ENCODE data around the gene PSMC2. TPM values are rescaled to one million over a fixed set of nuclear protein-coding genes. Genes with fewer than 3 reads are reported as not detected.

The PSMC2 gene
- total and polyA plus RNA-seq, 10 of the 15 experiments (the other 5 are each of a cell fraction or from before 2014, with no cell fraction given) = 117 to 347 (median 220) TPM

Small RNA genes lying within 50 kb of the gene (small RNA-seq; reads per million reads assigned to genes)
- not detected for gene RPS29P16

Other genes starting within 250 kb of the PSMC2 start
- gene NAPEPLD, start 198.5 kb upstream of the PSMC2 start, total RNA-seq (2014; rRNA removed) = 7.9 and 8.8 TPM in 2 replicates
- gene NAPEPLD, start 198.5 kb upstream of the PSMC2 start, total RNA-seq (2014; rRNA removed; fragmentation: Illumina TruSeq; extraction: Trizol) = 7.3 and 7.6 TPM in 2 replicates
- gene NAPEPLD, start 198.5 kb upstream of the PSMC2 start, total RNA-seq (2021) = 8.2 and 8.7 TPM in 2 replicates
- gene NAPEPLD, start 198.5 kb upstream of the PSMC2 start, polyA plus RNA-seq (2011; rRNA removed) = 11.8 and 15.5 TPM in 2 replicates
- 10.3 and 12.4 TPM in 2 replicates for gene NAPEPLD, start 198.5 kb upstream of the PSMC2 start, polyA plus RNA-seq (2014; fragmentation: Illumina TruSeq; extraction: Trizol)
- 1 to 10 TPM; 6.0 to 8.5 TPM for gene NAPEPLD, start 198.5 kb upstream of the PSMC2 start, polyA plus RNA-seq (2014; fragmentation: Nextera tagmentation; extraction: Ambion mirVana)
- 6.6 and 9.2 TPM in 2 replicates for gene NAPEPLD, start 198.5 kb upstream of the PSMC2 start, polyA plus RNA-seq (2014; rRNA removed)
- 10 to 100 TPM; 13.9 to 16.2 TPM for gene NAPEPLD, start 198.5 kb upstream of the PSMC2 start, polyA plus RNA-seq (2016; fragmentation: Nextera tagmentation; extraction: Ambion mirVana)
- gene PMPCB, start 50.2 kb upstream of the PSMC2 start, total RNA-seq (2014; rRNA removed) = 70.3 and 83.1 TPM in 2 replicates
- gene PMPCB, start 50.2 kb upstream of the PSMC2 start, total RNA-seq (2014; rRNA removed; fragmentation: Illumina TruSeq; extraction: Trizol) = 91.0 and 93.3 TPM in 2 replicates
- 80.6 and 84.1 TPM in 2 replicates for gene PMPCB, start 50.2 kb upstream of the PSMC2 start, total RNA-seq (2021)
- gene PMPCB, start 50.2 kb upstream of the PSMC2 start, polyA plus RNA-seq (2011; rRNA removed) = 136 and 199 TPM in 2 replicates
- gene PMPCB, start 50.2 kb upstream of the PSMC2 start, polyA plus RNA-seq (2014; fragmentation: Illumina TruSeq; extraction: Trizol) = 101 and 140 TPM in 2 replicates
- 100 to 1,000 TPM; 150 to 163 TPM for gene PMPCB, start 50.2 kb upstream of the PSMC2 start, polyA plus RNA-seq (2014; fragmentation: Nextera tagmentation; extraction: Ambion mirVana)
- gene PMPCB, start 50.2 kb upstream of the PSMC2 start, polyA plus RNA-seq (2014; rRNA removed) = 70.2 and 81.1 TPM in 2 replicates
- gene PMPCB, start 50.2 kb upstream of the PSMC2 start, polyA plus RNA-seq (2016; fragmentation: Nextera tagmentation; extraction: Ambion mirVana) = 100 to 1,000 TPM; 103 to 105 TPM
- 22.9 and 23.7 TPM in 2 replicates for gene DNAJC2, start 2.9 kb upstream of the PSMC2 start, total RNA-seq (2014; rRNA removed)
- 50.4 and 53.8 TPM in 2 replicates for gene DNAJC2, start 2.9 kb upstream of the PSMC2 start, total RNA-seq (2014; rRNA removed; fragmentation: Illumina TruSeq; extraction: Trizol)
- 32.4 and 34.2 TPM in 2 replicates for gene DNAJC2, start 2.9 kb upstream of the PSMC2 start, total RNA-seq (2021)
- 25.7 and 38.3 TPM in 2 replicates for gene DNAJC2, start 2.9 kb upstream of the PSMC2 start, polyA plus RNA-seq (2011; rRNA removed)
- gene DNAJC2, start 2.9 kb upstream of the PSMC2 start, polyA plus RNA-seq (2014; fragmentation: Illumina TruSeq; extraction: Trizol) = 54.4 and 77.7 TPM in 2 replicates
- gene DNAJC2, start 2.9 kb upstream of the PSMC2 start, polyA plus RNA-seq (2014; fragmentation: Nextera tagmentation; extraction: Ambion mirVana) = 10 to 100 TPM; 18.2 to 26.8 TPM
- gene DNAJC2, start 2.9 kb upstream of the PSMC2 start, polyA plus RNA-seq (2014; rRNA removed) = 25.2 and 27.0 TPM in 2 replicates
- 10 to 100 TPM; 60.3 to 63.1 TPM for gene DNAJC2, start 2.9 kb upstream of the PSMC2 start, polyA plus RNA-seq (2016; fragmentation: Nextera tagmentation; extraction: Ambion mirVana)
- gene SLC26A5, start 98.6 kb downstream of the PSMC2 start, total RNA-seq (2014; rRNA removed) = not detected in 2 replicates
- gene SLC26A5, start 98.6 kb downstream of the PSMC2 start, total RNA-seq (2014; rRNA removed; fragmentation: Illumina TruSeq; extraction: Trizol) = not detected in 2 replicates
- gene SLC26A5, start 98.6 kb downstream of the PSMC2 start, total RNA-seq (2021) = not detected in 2 replicates
- gene SLC26A5, start 98.6 kb downstream of the PSMC2 start, polyA plus RNA-seq (2011; rRNA removed) = not detected in 2 replicates
- 0.03 TPM in 1 of 2 replicates, not detected in the other for gene SLC26A5, start 98.6 kb downstream of the PSMC2 start, polyA plus RNA-seq (2014; fragmentation: Illumina TruSeq; extraction: Trizol)
- not detected for gene SLC26A5, start 98.6 kb downstream of the PSMC2 start, polyA plus RNA-seq (2014; fragmentation: Nextera tagmentation; extraction: Ambion mirVana)
- not detected in 2 replicates for gene SLC26A5, start 98.6 kb downstream of the PSMC2 start, polyA plus RNA-seq (2014; rRNA removed)
- gene SLC26A5, start 98.6 kb downstream of the PSMC2 start, polyA plus RNA-seq (2016; fragmentation: Nextera tagmentation; extraction: Ambion mirVana) = not detected